ENCODE measurements around the gene CRB2.
A peak's percentile ranks its signal among the peaks of the same experiment; 100 is the strongest.

CRB2 gene

DNA sequence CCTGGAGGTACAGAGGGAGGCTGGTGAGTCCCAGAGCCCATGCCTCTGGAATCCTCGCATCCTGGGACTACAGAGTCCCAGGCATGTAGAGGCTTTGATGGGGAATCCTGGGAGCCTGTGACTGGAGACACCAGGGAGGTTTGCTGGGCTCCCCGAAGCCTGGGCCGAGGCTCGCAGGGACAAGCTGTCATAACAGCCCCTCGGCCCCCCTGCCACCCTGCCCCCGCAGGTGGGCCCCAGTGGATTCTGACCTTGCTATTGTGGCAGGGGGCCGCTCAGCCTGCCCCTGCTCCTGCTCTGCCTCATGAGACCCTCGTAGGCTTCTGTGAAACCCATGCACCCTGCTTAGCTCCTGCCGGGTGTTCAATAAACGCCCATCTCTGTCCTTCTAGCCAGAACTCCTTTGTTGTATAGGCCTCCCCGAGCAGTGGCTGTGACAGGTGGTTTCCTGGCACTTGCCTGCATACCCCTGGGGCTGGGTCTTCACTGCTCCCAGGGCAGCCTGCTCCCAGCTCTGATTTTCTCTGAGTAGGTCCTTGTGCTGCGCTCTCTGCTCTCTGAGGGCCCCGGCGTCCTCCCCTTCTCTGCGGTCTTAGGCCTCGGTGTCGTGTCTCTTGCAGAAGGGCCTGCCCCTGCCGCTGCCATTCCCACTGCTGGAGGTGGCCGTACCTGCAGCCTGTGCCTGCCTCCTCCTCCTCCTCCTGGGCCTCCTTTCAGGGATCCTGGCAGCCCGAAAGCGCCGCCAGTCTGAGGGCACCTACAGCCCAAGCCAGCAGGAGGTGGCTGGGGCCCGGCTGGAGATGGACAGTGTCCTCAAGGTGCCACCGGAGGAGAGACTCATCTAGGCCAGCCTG, 20.4 kb downstream of the CRB2 start:
- no peaks in the 10 kb centered on the region for H3K9me3 Mint-ChIP-seq
- H3K4me3 Mint-ChIP-seq, result no peak overlapping the region
- peaks cover 34% of the 10 kb centered on the region for H3K27me3 Mint-ChIP-seq
- DNase-seq (ENCODE audit: low spot score in 2 of 2) (no peak), ATAC-seq (replicated peaks; ENCODE audit: extremely low read depth, poor library complexity, severe bottlenecking) (no peak)
- peaks cover 3% of the 10 kb centered on the region for H3K36me3 Mint-ChIP-seq (ENCODE audit: insufficient read depth)
- H3K27ac Mint-ChIP-seq (ENCODE audit: low read depth), result peak overlapping the region; percentile 15
- H3K4me1 Mint-ChIP-seq, result peaks cover 8% of the 10 kb centered on the region

- peaks cover 5% of the 10 kb centered on the region for H3K36me3 Mint-ChIP-seq (ENCODE audit: insufficient read depth)
- peaks cover 5% of the 10 kb centered on the region for H3K4me1 Mint-ChIP-seq
- H3K9me3 Mint-ChIP-seq, result no peaks in the 10 kb centered on the region
- peaks cover 24% of the 10 kb centered on the region for H3K27me3 Mint-ChIP-seq
- no peak for DNase-seq (ENCODE audit: low spot score in 2 of 2)
- no peak for ATAC-seq (replicated peaks; ENCODE audit: extremely low read depth, poor library complexity, severe bottlenecking)
- H3K4me3 Mint-ChIP-seq, result no peak overlapping the region
- peak overlapping the region; percentile 15 for H3K27ac Mint-ChIP-seq (ENCODE audit: low read depth)
Observed at GRCh38 chr9:123377211-123377971, 21.4 kb downstream of the CRB2 start.

GRCh38 chr9:123378025-123378424, 22.0 kb downstream of the CRB2 start:
- no peaks in the 10 kb centered on the region for H3K4me1 Mint-ChIP-seq
- H3K4me3 Mint-ChIP-seq, result no peak overlapping the region
- no peaks in the 10 kb centered on the region for H3K9me3 Mint-ChIP-seq
- peaks cover 18% of the 10 kb centered on the region for H3K27me3 Mint-ChIP-seq
- ATAC-seq (replicated peaks; ENCODE audit: extremely low read depth, poor library complexity, severe bottlenecking) (no peak), DNase-seq (ENCODE audit: low spot score in 2 of 2) (no peak)
- no peak overlapping the region for H3K27ac Mint-ChIP-seq (ENCODE audit: low read depth)
- peaks cover 3% of the 10 kb centered on the region for H3K36me3 Mint-ChIP-seq (ENCODE audit: insufficient read depth)

GRCh38 chr9:123378956-123379660, 23.1 kb downstream of the CRB2 start:
- no peak overlapping the region for H3K4me3 Mint-ChIP-seq
- H3K36me3 Mint-ChIP-seq (ENCODE audit: insufficient read depth), result peaks cover 5% of the 10 kb centered on the region
- no peaks in the 10 kb centered on the region for H3K9me3 Mint-ChIP-seq
- no peaks in the 10 kb centered on the region for H3K4me1 Mint-ChIP-seq
- no peak overlapping the region for H3K27ac Mint-ChIP-seq (ENCODE audit: low read depth)
- no peak for ATAC-seq (replicated peaks; ENCODE audit: extremely low read depth, poor library complexity, severe bottlenecking)
- DNase-seq (ENCODE audit: low spot score in 2 of 2), result no peak
- H3K27me3 Mint-ChIP-seq, result peaks cover 13% of the 10 kb centered on the region

- DNase-seq (ENCODE audit: low spot score in 2 of 2) (no peak), ATAC-seq (replicated peaks; ENCODE audit: extremely low read depth, poor library complexity, severe bottlenecking) (no peak)
- no peaks in the 10 kb centered on the region for H3K4me1 Mint-ChIP-seq
- H3K4me3 Mint-ChIP-seq, result no peak overlapping the region
- no peak overlapping the region for H3K27ac Mint-ChIP-seq (ENCODE audit: low read depth)
- no peaks in the 10 kb centered on the region for H3K27me3 Mint-ChIP-seq
- peaks cover 8% of the 10 kb centered on the region for H3K36me3 Mint-ChIP-seq (ENCODE audit: insufficient read depth)
- H3K9me3 Mint-ChIP-seq, result no peaks in the 10 kb centered on the region
Observed at GRCh38 chr9:123380852-123381705, 25.1 kb downstream of the CRB2 start.

DNA sequence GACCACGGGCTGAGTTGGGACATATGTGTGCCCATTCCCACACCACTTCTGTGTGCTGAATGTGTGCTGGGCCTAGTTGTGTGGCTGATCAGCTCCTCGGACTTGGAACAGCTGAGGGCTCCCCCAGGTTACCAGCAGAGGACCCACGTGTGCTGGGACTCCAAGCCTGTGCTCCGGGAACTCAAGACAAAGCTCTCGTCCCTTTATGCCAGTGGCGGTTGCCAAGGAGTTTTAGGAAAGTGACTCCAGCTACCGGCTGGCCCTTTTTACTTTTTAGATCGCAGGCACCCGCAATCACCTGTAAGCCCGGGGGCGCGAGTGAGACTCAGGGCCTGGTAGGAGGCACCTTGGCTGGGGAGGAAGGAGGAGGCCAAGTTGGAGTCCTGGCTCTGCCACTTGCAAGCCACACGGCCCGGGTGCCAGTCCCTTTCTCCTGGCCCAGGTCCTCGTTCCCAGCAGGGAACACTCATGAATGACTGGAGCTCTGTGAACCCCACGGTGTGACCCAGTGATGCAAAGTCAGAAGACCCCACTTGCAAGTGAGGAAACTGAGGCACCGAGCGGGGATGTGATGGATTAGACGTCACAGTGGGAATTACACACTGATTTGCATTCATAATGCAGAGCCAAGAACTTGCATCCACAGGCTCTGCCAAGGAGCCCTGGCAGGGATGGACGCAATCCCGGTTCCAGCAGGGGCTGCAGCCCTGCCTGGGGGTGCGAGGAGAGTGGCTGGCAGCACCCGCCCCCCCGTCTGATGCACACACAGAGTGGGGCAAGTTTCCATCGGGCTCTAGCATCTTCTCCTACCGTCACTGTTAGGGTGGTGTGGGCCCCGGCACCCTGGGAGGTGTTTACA, 26.9 kb downstream of the CRB2 start:
- DNase-seq (ENCODE audit: low spot score in 2 of 2) (no peak), ATAC-seq (replicated peaks; ENCODE audit: extremely low read depth, poor library complexity, severe bottlenecking) (no peak)
- peaks cover 8% of the 10 kb centered on the region for H3K36me3 Mint-ChIP-seq (ENCODE audit: insufficient read depth)
- H3K27ac Mint-ChIP-seq (ENCODE audit: low read depth), result no peak overlapping the region
- no peaks in the 10 kb centered on the region for H3K9me3 Mint-ChIP-seq
- H3K4me3 Mint-ChIP-seq, result no peak overlapping the region
- no peaks in the 10 kb centered on the region for H3K4me1 Mint-ChIP-seq
- H3K27me3 Mint-ChIP-seq, result no peaks in the 10 kb centered on the region

DNA sequence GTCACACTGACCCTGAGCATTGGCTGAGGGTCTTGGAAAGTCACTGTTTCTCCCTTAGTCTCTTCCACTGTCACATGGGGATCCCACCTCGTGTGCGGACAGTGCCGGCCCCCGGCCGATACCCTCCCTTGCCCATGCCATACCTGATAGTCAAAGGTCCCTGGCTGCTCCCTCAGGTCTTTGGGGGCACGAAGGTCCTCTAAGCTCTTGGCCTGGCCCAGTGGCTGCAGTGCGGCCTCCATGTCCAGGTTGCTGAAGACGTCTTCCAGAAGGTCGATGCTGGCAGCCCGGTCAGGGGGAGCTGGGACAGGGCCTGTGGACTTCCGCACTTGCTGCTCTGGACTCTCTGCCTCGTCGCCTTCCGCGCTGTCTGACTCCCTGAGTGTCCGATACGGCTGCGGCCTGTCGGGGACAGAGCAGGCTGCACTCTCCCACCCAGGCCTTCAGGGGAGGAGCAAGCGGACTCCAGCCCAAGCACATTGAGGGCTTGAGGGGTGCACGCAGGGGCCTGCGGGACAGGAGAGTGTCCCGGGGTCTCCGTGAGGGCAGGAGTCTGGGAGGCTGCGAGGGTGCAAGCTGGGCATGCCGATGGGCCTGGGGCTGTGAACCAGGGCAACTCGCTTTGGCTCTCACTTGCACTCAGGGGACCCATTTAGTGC, 27.6 kb downstream of the CRB2 start:
- H3K27ac Mint-ChIP-seq (ENCODE audit: low read depth), result no peak overlapping the region
- no peaks in the 10 kb centered on the region for H3K9me3 Mint-ChIP-seq
- no peaks in the 10 kb centered on the region for H3K27me3 Mint-ChIP-seq
- no peak for ATAC-seq (replicated peaks; ENCODE audit: extremely low read depth, poor library complexity, severe bottlenecking)
- DNase-seq (ENCODE audit: low spot score in 2 of 2), result no peak
- H3K4me1 Mint-ChIP-seq, result no peaks in the 10 kb centered on the region
- no peak overlapping the region for H3K4me3 Mint-ChIP-seq
- peaks cover 8% of the 10 kb centered on the region for H3K36me3 Mint-ChIP-seq (ENCODE audit: insufficient read depth)

DNA sequence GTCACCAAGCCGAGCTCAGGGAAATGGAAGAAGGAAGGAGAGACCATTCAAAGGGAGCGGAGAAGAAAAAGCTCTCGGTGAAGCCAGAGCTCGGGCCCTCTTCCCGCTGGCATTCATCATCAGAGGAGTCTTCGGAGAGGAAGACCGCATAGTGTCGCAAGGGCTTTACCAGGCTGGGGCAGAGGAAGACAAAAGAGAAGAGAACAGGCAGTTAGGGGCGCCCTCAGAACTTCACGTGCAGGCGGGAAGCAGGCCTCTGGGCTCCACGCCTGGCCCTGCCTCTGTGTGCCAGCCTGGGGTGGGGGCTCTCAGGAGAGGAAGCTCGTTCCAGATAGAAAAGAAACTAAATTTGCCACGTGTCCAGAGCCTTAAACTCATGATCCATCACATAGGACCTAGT, 31.7 kb downstream of the CRB2 start:
- Mint-ChIP-seq H3K9me3 (no peaks in the 10 kb centered on the region), H3K27ac (ENCODE audit: low read depth) (no peak overlapping the region), H3K36me3 (ENCODE audit: insufficient read depth) (peaks cover 8% of the 10 kb centered on the region)

GRCh38 chr9:123389070-123389469, 33.1 kb downstream of the CRB2 start:
- Mint-ChIP-seq H3K4me3 (no peak overlapping the region), H3K27me3 (no peaks in the 10 kb centered on the region), H3K36me3 (ENCODE audit: insufficient read depth) (peaks cover 8% of the 10 kb centered on the region), H3K27ac (ENCODE audit: low read depth) (no peak overlapping the region), H3K9me3 (no peaks in the 10 kb centered on the region), H3K4me1 (no peaks in the 10 kb centered on the region)
- DNase-seq (ENCODE audit: low spot score in 2 of 2) (no peak), ATAC-seq (replicated peaks; ENCODE audit: extremely low read depth, poor library complexity, severe bottlenecking) (no peak)

More for the DNA sequence above, 31.7 kb downstream of the CRB2 start:
- Mint-ChIP-seq H3K4me3 (no peak overlapping the region), H3K4me1 (no peaks in the 10 kb centered on the region), H3K27me3 (no peaks in the 10 kb centered on the region)
- ATAC-seq (replicated peaks; ENCODE audit: extremely low read depth, poor library complexity, severe bottlenecking) (no peak), DNase-seq (ENCODE audit: low spot score in 2 of 2) (no peak)

DNA sequence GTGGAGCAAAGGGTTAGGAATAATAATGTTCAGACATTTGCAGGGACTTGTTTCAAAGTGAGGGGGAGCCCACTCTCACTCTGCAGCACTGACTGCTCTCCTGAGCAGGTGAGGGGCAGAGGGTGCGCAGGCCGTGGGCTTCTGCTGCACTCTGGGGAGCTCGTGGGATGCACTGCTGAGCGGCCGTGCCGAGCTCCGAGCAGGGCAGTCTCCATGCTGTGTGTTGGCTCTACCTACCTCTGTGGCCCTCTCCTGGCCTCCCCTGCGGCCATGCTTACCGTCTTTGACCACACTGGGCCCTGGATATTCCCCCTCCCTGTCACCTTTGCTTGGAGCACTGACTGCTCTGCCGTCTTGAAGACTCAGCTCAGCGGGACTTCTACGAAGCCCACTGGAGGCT, 33.7 kb downstream of the CRB2 start:
- ATAC-seq (replicated peaks; ENCODE audit: extremely low read depth, poor library complexity, severe bottlenecking), result no peak
- peaks cover 8% of the 10 kb centered on the region for H3K36me3 Mint-ChIP-seq (ENCODE audit: insufficient read depth)
- no peaks in the 10 kb centered on the region for H3K27me3 Mint-ChIP-seq
- no peak overlapping the region for H3K4me3 Mint-ChIP-seq
- no peak for DNase-seq (ENCODE audit: low spot score in 2 of 2)
- H3K27ac Mint-ChIP-seq (ENCODE audit: low read depth), result no peak overlapping the region
- H3K4me1 Mint-ChIP-seq, result no peaks in the 10 kb centered on the region
- no peaks in the 10 kb centered on the region for H3K9me3 Mint-ChIP-seq
